ENCODE results near the gene NPAS3.

NPAS3 gene

GRCh38 chr14:33848706-33849454 lies 910.2 kb downstream of the NPAS3 start:
- H3K9me3 ChIP-seq (ENCODE audit: control insufficient read depth, insufficient read depth, low read length), result no peaks in the 10 kb centered on the region; the same call in 1 of the 2 replicates
- H3K4me1 ChIP-seq (ENCODE audit: insufficient read depth, low read length), result peaks cover 5% of the 10 kb centered on the region; the same call in 1 of the 2 replicates
- H3K9ac ChIP-seq (ENCODE audit: low read depth, low read length), result no peak overlapping the region

GRCh38 chr14:33849455-33849801 lies 910.7 kb downstream of the NPAS3 start:
- Histone ChIP-seq H3K4me1 (ENCODE audit: insufficient read depth, low read length) (peaks cover 5% of the 10 kb centered on the region; the same call in 1 of the 2 replicates), H3K9me3 (ENCODE audit: control insufficient read depth, insufficient read depth, low read length) (no peaks in the 10 kb centered on the region; the same call in 1 of the 2 replicates), H3K36me3 (ENCODE audit: insufficient read depth, low read length) (no peaks in the 10 kb centered on the region), H3K9ac (ENCODE audit: low read depth, low read length) (no peak overlapping the region)

More at GRCh38 chr14:33848706-33849454, 910.2 kb downstream of the NPAS3 start:
- H3K36me3 ChIP-seq (ENCODE audit: insufficient read depth, low read length), result no peaks in the 10 kb centered on the region

GRCh38 chr14:33850826-33851225 lies 912.1 kb downstream of the NPAS3 start:
- H3K4me1 ChIP-seq (ENCODE audit: insufficient read depth, low read length), result peaks cover 5% of the 10 kb centered on the region; the same call in 1 of the 2 replicates
- H3K36me3 ChIP-seq (ENCODE audit: insufficient read depth, low read length), result no peaks in the 10 kb centered on the region
- H3K9ac ChIP-seq (ENCODE audit: low read depth, low read length), result no peak overlapping the region
- no peaks in the 10 kb centered on the region for H3K9me3 ChIP-seq (ENCODE audit: control insufficient read depth, insufficient read depth, low read length)

GRCh38 chr14:33851366-33851765 lies 912.7 kb downstream of the NPAS3 start:
- Histone ChIP-seq H3K36me3 (ENCODE audit: insufficient read depth, low read length) (no peaks in the 10 kb centered on the region), H3K9me3 (ENCODE audit: control insufficient read depth, insufficient read depth, low read length) (no peaks in the 10 kb centered on the region), H3K4me1 (ENCODE audit: insufficient read depth, low read length) (peaks cover 5% of the 10 kb centered on the region; the same call in 1 of the 2 replicates), H3K9ac (ENCODE audit: low read depth, low read length) (no peak overlapping the region)

- H3K9ac ChIP-seq (ENCODE audit: low read depth, low read length), result no peak overlapping the region
- H3K4me1 ChIP-seq (ENCODE audit: insufficient read depth, low read length), result peaks cover 5% of the 10 kb centered on the region; the same call in 1 of the 2 replicates
- no peaks in the 10 kb centered on the region for H3K36me3 ChIP-seq (ENCODE audit: insufficient read depth, low read length)
- no peaks in the 10 kb centered on the region for H3K9me3 ChIP-seq (ENCODE audit: control insufficient read depth, insufficient read depth, low read length)
Observed at GRCh38 chr14:33851931-33852330, 913.3 kb downstream of the NPAS3 start.

Data from ES-I3 (cell line).